OCI-LY1 (cell line): Measurements from ENCODE around the gene FETUB.

Experiments used
- CTCF ChIP-seq: fragments of 200-600 bp; sonication (generic), shearing (Covaris generic); IDR thresholded peaks from 2 replicates; pipeline ENCODE4 v1.5.1; 2017; ENCODE audit warnings: mild to moderate bottlenecking, antibody characterized with exemption, low read length, moderate library complexity, mixed read lengths
- EZH2 ChIP-seq: fragments of 200-600 bp; sonication (generic), shearing (Covaris generic); IDR thresholded peaks from 2 replicates; pipeline ENCODE4 v1.8.0; 2017; ENCODE audit warnings: borderline replicate concordance, mixed run types, mild to moderate bottlenecking, antibody characterized with exemption, low read length, moderate library complexity, mixed read lengths

- TF ChIP-seq CTCF (no peak), EZH2 (no peak)
These were observed 21.8 kb upstream of the FETUB start for GRCh38 chr3:186618318-186618938.
